ENCODE results near the gene NTN4. TPM values are rescaled to one million over a fixed set of nuclear protein-coding genes. Genes with fewer than 3 reads are reported as not detected.
"Not testable (repeated sequence)": the region's sequence is repeated elsewhere in the genome, so short reads cannot be mapped to it uniquely, and the experiment has no call there.

Gene NTN4
- total RNA-seq, 4 donors from 2014 or later = 30.8 to 50.6 (median 32.2) TPM

DNA sequence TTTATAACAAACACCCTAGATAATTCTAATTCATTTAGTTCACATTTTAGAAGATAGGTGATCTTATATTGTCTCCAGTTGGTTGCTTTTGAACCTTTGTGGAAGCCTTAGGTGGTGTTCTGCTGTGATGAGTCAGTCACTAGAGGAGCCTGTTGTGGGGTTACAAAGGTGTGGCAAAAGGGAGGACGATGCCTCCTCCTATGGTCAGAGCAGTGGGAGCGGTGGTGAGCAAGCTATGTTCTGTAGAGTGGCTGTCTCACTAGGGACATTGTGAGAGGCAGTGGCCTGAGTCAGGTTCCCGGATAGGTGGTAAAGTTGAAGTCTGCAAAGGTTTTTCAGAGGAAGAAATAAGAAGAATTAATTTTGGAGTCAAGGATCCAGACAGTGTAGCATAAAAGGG lies 167.7 kb downstream of the NTN4 start:
- H3K4me3 ChIP-seq = no peak overlapping the region
- H3K27ac ChIP-seq = no peak overlapping the region
- no peaks in the 10 kb centered on the region for H3K9me3 ChIP-seq
- 93 to 95% methylated on average over 3 of the region's 3 CpGs for WGBS, 2 donors
- no peaks in the 10 kb centered on the region for H3K27me3 ChIP-seq
- DNase-seq (ENCODE audit: low spot score in 2 of 2) = no peak
- H3K36me3 ChIP-seq = no peaks in the 10 kb centered on the region
- no peaks in the 10 kb centered on the region for H3K4me1 ChIP-seq
- no peak for TF ChIP-seq EP300 (IDR thresholded peaks at IDR 0.05)
- TF ChIP-seq, protein P1, sequence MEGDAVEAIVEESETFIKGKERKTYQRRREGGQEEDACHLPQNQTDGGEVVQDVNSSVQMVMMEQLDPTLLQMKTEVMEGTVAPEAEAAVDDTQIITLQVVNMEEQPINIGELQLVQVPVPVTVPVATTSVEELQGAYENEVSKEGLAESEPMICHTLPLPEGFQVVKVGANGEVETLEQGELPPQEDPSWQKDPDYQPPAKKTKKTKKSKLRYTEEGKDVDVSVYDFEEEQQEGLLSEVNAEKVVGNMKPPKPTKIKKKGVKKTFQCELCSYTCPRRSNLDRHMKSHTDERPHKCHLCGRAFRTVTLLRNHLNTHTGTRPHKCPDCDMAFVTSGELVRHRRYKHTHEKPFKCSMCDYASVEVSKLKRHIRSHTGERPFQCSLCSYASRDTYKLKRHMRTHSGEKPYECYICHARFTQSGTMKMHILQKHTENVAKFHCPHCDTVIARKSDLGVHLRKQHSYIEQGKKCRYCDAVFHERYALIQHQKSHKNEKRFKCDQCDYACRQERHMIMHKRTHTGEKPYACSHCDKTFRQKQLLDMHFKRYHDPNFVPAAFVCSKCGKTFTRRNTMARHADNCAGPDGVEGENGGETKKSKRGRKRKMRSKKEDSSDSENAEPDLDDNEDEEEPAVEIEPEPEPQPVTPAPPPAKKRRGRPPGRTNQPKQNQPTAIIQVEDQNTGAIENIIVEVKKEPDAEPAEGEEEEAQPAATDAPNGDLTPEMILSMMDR (IDR thresholded peaks at IDR 0.05) = no peak
- TF ChIP-seq POLR2A (IDR thresholded peaks at IDR 0.05) = no peak

DNA sequence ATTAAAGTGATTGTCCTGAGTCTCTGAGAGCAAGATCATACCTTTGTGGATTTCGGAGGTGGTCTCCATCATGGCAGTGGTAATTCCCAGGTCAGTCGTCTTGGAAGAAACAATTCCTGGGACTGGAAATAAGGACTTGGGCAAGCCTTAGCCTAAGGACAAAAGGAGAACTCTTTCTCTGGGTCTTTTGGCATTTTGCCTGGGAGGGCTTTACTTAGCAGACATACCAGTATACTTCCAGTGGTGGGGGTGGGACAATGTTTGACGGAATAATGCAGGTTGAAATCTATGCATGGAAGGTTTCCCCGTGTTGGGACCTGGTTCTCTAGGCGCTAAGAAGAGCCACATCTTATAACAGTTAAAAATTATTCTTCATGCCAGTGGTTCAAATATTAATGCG lies 168.8 kb downstream of the NTN4 start:
- no peak for DNase-seq (ENCODE audit: low spot score in 2 of 2)
- no peaks in the 10 kb centered on the region for H3K36me3 ChIP-seq
- no peak overlapping the region for H3K27ac ChIP-seq
- H3K27me3 ChIP-seq = no peaks in the 10 kb centered on the region
- H3K4me3 ChIP-seq = no peak overlapping the region
- TF ChIP-seq POLR2A (IDR thresholded peaks at IDR 0.05) (no peak), EP300 (IDR thresholded peaks at IDR 0.05) (no peak)
- TF ChIP-seq, protein P1 (IDR thresholded peaks at IDR 0.05) = no peak
- no peaks in the 10 kb centered on the region for H3K4me1 ChIP-seq
- H3K9me3 ChIP-seq = no peaks in the 10 kb centered on the region
- 76 to 79% methylated on average over 6 of the region's 6 CpGs for WGBS, 2 donors

DNA sequence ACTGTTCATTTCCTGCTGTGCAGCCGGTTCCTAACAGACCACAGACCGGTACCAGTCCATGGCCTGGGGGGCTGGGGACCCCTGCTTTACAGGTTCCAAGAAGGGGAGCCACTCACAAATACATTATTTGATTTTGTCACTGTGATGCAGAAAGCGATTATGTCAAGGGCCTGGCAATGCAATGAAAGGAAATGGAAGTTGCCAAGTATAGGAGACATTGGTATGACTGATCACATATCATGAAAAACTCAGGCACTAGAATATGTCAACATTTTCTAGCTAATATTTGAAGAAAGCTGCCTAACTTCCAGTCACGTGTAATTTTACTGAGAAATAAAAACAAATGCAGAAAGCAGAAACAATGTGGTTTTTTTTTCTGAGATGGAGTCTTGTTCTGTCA lies 170.4 kb downstream of the NTN4 start:
- 76 to 82% methylated on average over 4 of the region's 4 CpGs for WGBS, 2 donors

DNA sequence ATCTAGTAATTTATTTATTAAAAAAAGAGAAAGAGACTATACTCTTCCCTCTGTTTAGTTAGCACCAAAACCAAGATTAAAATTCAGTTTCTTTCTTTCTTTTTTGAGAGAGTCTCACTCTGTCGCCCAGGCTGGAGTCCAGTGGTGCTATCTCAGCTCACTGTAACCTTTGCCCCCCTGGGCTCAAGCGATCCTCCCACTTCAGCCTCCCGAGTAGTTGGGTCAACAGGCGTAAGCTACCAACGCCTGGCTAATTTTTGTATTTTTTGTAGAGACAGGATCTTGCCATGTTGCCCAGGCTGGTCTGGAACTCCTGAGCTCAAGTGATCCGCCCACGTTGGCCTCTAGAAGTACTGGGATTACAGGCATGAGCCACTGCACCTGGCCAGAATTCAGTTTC lies 174.1 kb downstream of the NTN4 start:
- WGBS, 2 donors = 77 to 91% methylated on average over 7 of the region's 7 CpGs
- H3K27ac ChIP-seq = peak overlapping the region in 1 of 4 donors; percentile 41
- not testable (repeated sequence) for H3K4me3 ChIP-seq; DNase-seq (ENCODE audit: low spot score in 2 of 2); H3K27me3 ChIP-seq; H3K4me1 ChIP-seq; H3K36me3 ChIP-seq; H3K9me3 ChIP-seq

More for the DNA sequence above, 170.4 kb downstream of the NTN4 start:
- no peak for DNase-seq (ENCODE audit: low spot score in 2 of 2)
- TF ChIP-seq EP300 (IDR thresholded peaks at IDR 0.05) (no peak), POLR2A (IDR thresholded peaks at IDR 0.05) (no peak)
- TF ChIP-seq, protein P1 (IDR thresholded peaks at IDR 0.05) = no peak
- Histone ChIP-seq H3K4me1 (no peaks in the 10 kb centered on the region), H3K27me3 (no peaks in the 10 kb centered on the region), H3K9me3 (no peaks in the 10 kb centered on the region), H3K36me3 (no peaks in the 10 kb centered on the region), H3K27ac (no peak overlapping the region), H3K4me3 (no peak overlapping the region)

DNA sequence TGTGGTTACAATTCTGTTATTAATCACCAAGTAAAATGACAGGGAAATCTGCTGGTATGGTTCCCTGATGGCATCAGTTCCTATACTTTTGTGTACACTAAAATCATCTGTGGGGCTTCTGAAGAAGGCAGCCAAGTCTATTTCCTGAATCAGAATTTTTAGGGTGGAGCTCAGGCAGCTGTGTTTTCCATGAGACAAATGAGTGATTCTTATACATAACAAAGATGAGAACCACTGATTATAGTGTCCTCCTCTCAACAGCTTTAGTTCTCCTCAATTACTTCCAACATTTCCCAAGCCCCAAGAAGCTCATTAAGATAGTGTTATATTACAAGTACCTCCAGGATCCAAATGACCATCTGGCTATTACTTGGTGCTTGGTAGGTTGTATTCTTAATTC lies 174.8 kb downstream of the NTN4 start:
- TF ChIP-seq EP300 (IDR thresholded peaks at IDR 0.05) (no peak), POLR2A (IDR thresholded peaks at IDR 0.05) (no peak)
- TF ChIP-seq, protein P1 (IDR thresholded peaks at IDR 0.05) = no peak
- DNase-seq (ENCODE audit: low spot score in 2 of 2) = no peak
- H3K4me3 ChIP-seq = no peak overlapping the region
- no peaks in the 10 kb centered on the region for H3K9me3 ChIP-seq
- H3K4me1 ChIP-seq = no peaks in the 10 kb centered on the region
- H3K36me3 ChIP-seq = no peaks in the 10 kb centered on the region
- no peaks in the 10 kb centered on the region for H3K27me3 ChIP-seq
- H3K27ac ChIP-seq = peak overlapping the region in 1 of 4 donors; percentile 41

DNA sequence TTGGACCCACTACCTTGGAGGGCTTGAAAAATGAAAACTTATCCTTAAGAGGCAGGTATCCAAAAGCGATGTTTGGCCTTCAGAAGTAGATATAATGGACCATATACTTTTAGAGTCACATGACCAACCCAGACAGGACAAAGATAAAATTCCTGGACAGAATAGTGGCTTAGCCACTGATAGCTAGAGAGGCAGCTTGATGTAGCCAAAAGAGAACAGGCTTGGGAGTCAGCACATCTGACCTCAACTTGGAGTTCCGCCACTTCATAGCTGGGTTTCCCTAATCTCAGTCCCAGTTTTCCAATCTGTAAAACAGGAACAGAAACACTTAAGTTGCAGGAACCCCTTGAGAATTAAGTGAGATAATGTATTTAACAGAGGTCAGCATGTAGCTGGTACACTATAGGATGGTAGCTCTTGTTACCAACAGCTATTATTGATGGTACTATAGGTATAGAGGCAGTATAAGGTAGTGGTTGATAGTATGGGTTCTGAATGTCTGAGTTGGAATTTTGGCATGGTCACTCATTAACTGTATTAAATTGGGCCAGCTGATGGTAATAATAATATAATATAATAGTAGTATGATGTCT lies 176.1 kb downstream of the NTN4 start:
- WGBS, 2 donors = 90 to 94% methylated on average over 2 of the region's 2 CpGs
- no peak overlapping the region for H3K4me3 ChIP-seq
- H3K36me3 ChIP-seq = no peaks in the 10 kb centered on the region
- H3K9me3 ChIP-seq = no peaks in the 10 kb centered on the region
- no peak for DNase-seq (ENCODE audit: low spot score in 2 of 2)
- H3K27ac ChIP-seq = no peak overlapping the region
- H3K27me3 ChIP-seq = no peaks in the 10 kb centered on the region
- H3K4me1 ChIP-seq = peaks cover 0 to 3% (median 0%) of the 10 kb centered on the region in 4 donors
- TF ChIP-seq POLR2A (IDR thresholded peaks at IDR 0.05) (no peak), EP300 (IDR thresholded peaks at IDR 0.05) (no peak)
- TF ChIP-seq, protein P1 (IDR thresholded peaks at IDR 0.05) = no peak
